Activated effector memory CD4-positive, alpha-beta T cell treated with anti-CD3 and anti-CD28 coated beads, Interleukin-2, amount 50 U/mL, for 16 hours (primary cell): Measurements from ENCODE around the gene CACNA2D1.

Experiments used
- DNase-seq: peaks from one replicate; pipeline ENCODE4 v3.0.0-alpha.2; 2020

The CACNA2D1 gene

DNA sequence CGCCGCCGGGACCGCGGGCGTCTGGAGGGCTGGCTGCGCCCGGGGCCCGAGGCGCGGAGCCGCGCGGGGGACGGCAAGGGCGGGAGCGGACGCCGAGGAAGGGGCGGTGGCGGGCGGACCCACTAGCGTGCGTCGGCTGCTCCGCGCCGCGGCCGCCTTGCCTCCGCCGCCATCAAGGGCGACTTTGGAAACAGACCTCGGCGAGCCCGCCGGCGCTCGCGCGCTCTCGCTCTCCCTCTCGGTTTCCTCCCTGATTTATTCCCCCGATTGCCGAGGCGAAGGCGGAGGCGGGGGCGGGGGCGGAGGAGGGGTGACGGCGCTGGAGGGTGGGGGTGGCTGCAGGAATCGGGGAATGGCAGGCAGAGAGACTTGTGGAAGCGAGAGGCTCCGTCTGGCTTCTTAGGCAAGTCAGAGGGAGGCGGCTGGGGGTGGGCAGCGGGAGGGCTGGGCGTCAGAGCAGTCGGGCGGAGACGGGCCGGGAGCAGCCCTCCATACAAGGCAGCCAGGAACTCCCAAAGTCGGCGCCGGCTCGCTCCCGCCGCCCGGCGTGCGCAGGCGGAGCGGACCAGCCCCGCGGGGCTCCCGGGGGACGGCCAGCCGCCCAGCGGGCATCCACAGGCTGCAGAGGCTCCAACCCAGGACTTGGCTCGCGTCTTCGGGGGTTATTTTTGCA, at the start of gene CACNA2D1:
TSS of gene CACNA2D1 (minus strand) at position 231 of the 673 bp plus-strand sequence.
- DNase-seq = no peak

DNA sequence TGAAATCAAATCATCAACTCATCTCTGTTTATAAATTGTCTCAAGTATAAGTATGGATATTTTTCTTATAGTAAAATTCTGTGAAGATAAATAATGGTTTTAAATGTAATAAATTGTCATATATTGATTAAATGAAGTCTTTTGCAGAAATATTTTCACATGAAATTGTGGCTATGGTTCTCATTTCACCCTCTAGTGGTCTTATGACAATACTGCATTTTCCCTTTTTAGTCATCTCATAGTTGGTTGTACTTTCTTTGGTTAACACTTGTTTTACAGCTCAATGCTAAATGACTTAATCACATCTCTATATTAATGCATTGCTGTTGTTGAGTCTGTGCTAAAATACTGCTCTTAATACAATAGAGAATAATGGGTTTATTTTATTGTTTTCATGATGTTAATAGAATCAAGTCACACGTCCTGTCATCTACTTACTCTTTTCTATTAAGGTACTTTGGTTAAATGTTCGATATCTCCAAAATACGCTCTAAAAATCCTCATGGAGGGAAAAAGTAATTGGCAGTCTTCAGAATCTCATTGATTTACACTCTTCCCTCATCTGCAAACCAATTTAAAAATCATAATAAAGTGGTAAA, 38.0 kb upstream of the CACNA2D1 start:
- DNase-seq = no peak

DNA sequence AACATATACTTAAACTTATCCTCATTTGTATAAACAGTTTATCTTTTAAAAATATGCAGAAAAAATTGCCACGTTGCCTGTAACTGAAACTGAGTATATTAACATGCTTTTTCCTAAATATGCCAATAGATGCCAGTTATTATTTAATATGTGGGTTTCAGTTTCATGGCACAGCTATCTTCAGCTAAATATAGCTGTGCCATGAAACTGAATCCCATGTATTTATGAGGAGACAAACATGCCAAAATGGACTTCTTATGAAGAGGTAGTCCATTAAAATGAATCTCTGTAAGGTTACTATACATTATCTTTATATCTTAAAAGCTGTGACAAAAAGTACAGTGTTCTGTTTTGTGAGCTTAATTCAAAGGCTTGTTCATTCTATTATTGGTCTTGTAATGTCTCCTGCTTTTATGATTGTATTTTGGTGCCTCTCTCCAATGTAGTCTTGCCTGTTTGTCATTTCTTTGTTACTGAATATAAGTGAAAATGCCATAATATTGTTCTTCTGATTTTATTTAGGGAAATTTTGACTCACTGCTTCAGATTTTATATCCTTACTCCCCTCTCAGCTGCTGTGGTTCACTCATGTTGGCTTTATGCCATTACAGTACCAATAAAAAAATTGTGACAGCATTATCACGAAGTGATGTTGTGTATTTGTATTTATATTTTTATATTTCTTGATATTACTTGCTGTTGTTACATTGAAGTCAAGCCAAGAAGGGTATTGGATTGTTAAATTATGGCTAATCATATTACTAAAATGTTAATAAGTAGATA, 34.3 kb upstream of the CACNA2D1 start:
- no peak for DNase-seq

DNA sequence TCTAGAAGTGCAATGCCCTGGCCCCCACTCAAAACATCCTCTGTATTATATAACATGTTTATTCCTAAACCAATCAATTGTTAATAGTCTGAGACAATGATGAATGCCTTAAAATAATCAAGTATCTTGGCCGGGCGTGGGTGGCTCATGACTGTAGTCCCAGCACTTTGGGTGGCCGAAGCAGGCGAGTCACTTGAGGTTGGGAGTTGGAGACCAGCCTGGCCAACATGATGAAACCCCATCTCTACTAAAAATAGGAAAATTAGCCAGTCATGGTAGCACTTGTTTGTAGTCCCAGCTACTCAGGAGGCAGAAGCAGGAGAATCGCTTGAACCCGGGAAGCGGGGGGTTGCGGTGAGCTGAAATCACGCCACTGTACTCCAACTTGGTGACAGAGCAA, 29.4 kb upstream of the CACNA2D1 start:
- DNase-seq = no peak

DNA sequence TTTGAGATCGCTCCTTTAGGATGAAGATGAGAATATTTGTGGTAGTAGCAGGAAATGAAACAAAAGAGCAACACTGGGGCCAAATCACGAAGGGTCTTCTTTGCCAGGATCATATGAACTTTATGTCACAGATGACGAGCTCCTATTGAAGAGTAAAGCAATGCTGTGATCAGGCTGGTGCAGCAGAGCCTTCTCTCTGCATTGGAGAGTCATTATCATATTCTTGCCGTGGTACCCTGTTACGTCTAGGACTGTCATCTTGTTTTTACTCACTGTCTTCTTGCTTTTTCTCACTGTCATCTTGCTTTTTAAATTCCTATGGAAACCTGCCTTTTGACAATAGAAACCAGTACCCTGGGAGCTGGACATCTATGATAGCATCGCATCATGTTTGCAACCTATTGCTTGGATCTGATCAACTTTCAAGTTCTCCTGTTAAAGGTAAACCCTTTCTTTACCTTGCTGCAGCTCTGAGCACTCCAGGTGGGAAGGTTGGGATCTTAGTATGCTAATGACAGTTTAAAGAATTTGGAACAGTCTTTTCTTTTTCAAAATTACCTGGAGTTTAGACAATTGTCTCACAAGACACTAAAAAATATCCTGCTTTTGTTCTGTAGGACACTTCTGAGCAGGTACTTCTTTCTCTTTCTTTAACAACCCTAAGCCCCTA, 27.9 kb upstream of the CACNA2D1 start:
- no peak for DNase-seq

DNA sequence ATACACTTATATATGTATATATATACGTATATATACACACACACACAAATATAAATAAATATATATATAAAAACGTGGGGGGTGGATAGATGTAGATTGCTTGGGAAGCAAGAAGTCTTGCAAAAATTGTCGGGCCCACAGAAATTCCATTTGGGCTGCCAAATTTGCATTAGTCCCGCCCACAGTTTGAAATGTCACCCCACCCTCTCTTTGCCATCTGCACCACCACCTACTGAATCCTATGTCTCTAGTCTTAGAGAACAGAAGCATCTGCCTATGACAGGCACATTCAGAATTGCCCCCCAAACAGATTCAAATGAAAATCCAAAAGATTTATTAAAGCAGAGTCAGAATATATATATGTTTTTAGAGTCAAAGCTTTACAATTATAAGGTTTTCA, 25.6 kb upstream of the CACNA2D1 start:
- no peak for DNase-seq

DNA sequence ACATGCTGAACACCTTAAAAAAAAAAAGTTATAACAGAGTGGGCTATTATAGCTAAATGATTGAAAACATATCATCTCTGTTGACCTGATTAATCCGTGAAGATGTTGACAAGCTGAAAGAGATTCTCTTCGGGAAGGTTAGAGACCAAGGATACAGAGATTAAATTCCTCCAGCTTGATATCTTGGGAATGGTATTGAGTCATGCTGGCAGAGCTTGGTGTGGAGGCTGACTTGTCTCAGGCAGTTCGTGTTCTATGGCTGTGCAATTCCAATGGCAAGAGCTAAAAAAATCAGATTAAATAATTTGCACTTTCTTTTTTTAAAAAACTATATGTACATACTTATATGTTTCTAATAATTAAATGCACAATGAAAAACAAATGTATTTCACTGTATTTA, 24.9 kb upstream of the CACNA2D1 start:
- DNase-seq = no peak

DNA sequence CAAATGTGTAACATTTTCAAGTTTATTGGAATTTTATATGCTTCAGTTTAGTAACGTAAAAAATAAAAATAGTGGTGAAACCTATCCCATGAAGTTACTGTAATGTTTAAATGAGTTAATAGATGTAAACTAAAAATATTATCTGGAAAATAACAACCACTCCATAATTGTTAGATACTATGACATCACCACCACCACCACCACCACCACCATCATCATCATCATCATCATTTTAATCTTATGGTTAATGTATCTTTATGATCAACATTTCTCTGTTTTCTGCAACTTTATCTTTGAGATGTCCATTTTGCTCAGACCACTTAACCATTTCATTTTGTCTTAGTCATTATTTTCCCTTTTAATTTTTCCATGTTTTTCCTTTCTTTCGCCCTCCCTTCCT, 23.4 kb upstream of the CACNA2D1 start:
- DNase-seq = no peak

DNA sequence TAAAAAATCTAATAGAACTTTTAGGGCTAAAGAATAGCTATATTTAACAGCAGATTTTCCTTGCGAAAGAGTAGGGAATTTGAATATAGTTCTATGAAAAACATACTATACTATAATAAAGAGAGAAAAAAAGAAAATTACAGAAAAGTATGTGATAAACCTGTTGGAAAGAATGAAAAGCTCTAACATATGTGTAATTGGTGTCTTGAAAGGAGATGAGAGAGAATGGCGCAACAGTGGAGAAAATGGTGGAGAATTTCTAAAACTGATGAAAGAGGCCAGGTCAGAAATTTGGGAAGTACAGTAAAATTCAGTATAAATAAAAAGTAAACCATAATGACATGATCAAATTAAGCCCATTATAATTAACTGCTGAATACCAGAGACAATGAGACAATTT, 20.8 kb upstream of the CACNA2D1 start:
- no peak for DNase-seq

DNA sequence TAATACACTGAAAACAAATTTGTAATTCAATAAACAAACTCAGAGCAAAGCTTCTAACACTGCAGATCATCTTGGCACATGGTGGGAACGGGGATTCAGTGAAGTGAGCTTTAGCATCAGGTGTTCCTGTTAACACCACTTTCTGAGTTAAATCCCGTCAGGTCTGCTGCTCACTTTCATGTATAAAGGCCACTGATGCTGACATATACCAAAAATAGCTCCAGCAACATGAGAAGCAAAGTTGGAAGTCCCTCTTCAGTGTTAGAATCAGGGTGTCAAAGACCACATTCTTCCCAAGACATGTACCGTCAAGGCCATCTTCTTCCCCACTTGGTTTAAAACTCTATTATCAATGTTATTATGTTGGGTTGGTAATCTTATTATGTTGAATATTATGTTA, 11.7 kb upstream of the CACNA2D1 start:
- no peak for DNase-seq

DNA sequence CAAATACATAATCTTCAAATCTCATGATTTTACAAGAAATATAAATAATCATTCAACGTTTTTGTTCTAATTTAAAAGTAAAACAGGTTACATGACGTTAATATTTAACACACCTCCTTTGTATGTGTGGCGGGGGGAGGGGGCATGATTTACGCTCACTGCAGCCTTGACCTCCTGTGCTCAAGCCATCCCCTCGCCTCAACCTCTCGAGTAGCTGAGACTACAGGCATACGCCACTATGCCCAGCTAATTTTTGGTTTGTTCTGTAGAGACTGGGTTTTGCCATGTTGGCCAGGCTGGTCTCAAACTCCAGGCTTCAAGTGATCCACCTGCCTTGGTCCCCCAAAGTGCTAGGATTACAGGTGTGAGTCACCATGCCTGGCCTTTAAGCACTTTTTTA, 7.2 kb upstream of the CACNA2D1 start:
- no peak for DNase-seq

DNA sequence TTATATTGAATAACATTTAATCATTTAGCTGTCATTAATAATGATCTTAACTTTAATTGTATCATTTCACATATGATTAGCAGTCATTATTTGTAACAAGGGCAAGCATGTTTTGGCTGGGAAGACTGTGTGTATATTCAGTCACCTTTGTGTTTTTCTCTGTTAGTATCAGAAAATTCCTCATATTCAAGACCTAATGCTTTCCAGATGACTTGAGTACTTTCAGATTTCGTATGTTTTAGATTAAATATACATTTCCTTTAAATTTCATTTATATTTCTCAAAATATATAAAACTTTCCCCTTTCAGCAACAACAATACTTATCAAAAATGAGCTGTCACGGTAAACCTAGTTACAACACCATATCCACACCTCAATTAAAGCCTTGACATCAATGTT, 6.3 kb upstream of the CACNA2D1 start:
- DNase-seq = no peak

DNA sequence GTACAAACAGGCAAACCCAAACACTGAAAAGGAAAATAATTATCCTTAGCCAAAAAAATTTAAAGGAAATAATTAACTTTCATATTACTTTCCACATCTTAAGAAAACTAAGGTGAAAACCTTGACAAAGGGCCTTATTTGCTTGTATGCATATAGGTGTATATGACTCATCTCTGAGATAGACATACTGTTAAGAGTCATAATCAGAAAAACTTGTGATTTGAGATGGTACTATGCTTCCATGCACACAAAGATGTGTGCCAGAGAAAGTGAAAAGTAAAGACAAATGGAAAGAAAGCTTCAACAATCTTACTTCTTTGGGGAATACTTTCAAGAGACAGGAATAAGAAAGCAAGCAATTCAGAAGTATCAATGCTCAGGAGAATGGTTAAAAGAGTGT, 3.3 kb upstream of the CACNA2D1 start:
- no peak for DNase-seq

DNA sequence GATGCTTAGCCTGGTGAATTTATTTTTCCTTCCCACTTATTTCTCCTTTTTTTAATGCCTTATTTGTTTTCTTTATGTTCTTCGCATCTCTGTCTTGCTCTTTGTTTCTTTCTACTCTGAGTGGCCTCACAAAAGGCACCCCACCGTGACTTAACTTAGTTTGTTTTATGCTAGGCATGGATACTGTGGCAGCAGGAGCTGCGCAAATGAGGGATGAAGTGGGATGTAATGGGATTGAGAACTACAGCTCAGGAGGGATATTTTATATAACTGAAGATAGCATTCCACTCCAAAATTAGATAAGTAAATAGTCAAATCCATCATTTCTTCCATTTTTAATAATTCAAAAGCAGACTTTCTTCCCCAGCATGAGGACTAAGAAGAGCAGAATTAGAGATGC, 1.7 kb upstream of the CACNA2D1 start:
- no peak for DNase-seq

DNA sequence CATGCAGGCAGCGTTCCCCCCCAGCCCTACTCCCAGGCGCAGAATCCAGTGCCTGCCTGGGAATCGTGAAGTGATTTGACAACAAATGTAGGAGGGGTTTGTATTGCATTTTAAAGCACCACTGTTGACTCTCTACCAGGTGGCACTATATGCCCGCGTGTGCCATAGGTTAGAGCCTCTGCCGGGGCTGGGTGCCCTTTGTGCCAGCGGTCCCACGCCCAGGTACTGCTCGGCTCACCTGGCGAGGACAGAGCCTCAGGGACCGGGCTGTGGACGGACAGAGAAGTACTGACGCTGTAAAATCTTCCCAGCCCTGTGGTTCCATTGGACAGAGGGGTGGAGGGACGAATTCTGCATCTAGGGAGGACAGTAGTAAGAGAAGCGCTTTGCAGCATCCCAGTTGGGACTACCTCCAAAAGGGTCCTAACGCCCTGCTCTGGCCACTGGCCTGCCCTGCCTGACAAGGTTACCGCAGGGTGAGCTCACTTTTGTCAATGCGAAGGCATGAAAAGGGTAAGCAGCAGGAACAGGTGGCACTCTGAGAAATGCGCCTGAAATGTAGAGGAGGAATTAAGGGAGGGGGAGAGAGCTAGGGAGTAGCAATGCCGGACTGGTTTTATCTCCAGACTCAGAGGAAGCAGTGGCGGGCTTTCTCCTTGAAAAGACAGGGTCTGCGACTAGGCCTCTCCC, 788 bp upstream of the CACNA2D1 start:
- DNase-seq = no peak

DNA sequence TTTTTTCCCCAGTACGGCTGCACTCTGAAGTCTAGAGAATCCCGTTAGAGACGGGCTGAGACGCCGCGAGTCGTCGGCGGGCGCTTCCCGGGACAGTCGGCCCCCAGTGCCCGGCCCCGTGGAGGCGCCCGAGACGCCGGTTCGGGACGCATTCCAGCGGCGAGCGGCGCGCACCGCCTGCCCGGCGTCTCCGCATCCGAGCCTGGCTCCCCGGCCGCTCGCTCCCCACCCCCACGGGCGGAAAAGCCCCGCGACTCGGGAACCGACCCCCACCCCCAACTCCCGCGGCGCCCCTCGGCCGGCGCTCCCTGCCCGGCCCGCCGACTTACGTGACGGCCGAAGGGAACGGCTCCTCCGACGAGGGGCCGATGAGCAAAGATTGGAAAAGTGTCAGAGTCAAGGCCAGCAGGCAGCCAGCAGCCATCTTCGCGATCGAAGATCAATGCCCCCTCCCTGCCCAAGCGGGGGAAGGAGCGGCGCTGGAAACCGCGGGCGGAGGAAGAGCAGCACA, 486 bp downstream of the CACNA2D1 start:
- DNase-seq = no peak

DNA sequence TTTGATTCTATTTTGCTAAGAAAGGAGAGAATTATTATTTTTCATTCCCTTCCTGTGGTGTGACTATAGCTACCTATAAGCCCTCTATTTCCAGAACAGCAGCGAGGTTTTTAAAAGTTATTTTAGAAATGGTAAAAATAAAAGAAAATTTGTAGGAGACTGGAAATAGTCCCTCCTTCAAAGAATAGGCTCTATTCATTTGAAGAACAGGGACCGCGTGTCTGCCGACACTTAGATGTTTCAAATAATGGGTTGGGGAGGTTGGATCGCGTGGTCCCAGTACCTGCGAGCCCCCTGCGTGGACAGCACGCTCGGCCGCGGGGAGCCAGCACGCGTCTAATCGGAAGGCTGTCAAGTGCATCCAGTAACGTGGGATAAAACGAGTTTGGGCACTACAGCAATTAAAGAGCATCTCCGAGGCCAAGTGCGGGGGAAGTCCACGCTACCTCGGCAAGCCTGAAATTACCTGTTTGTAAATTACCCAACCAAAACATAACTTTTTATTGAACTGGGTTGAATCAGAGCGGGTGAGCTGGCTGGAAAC, 1.0 kb downstream of the CACNA2D1 start:
- no peak for DNase-seq

DNA sequence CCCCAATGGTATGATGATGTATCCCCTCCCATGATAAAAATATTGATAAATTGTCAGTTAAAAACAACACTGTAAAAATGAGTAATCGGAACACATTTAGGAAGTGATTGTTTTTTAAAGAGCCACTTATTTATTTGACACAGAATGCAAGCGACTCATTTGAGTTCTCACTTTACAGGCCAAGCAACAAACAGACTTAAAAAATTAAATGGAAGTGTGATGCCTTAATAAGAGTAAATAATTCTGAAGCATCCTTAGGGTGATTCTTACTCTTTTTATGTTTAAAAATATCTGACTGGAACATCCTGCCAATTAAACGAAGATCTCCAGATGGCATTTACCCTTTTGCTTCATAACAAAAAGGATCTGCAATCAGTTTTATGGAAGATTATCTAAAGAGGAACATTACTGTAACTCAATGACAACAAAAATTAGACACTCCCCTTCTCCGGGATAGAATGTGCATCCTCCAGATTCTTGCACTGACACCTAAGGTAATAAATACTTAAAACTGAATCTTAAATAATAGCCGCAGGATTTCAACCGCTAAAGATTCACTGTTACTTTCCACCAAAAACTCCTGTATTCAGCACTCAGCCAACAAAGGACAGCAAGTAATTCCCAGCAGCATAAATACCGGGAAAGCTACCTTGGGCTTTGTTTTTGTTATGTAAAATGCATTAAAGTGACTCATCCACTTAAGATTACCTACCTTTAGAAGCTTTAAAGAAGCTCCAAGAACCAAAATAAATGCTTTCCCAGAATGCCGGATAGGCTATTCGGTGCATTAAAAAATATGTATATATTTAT, 1.7 kb downstream of the CACNA2D1 start:
- no peak for DNase-seq

DNA sequence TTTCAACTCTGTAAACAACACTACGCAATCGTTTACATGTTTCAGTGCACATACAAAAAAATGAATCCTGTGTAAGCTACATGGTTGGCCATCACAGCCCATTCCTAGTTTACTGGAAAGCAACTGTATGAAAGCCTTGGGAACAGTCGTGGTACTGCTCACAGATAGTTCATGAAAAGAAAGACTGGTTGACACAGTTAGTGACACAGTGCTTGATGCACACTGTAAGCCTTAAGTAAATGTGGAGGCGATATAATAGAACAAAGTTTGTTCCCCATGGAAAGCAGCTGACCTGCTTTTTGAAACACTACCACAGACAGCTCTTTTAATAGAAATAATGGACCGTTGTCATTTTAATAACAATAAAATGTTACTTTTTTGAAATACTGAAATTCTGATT, 5.1 kb downstream of the CACNA2D1 start:
- DNase-seq = no peak

DNA sequence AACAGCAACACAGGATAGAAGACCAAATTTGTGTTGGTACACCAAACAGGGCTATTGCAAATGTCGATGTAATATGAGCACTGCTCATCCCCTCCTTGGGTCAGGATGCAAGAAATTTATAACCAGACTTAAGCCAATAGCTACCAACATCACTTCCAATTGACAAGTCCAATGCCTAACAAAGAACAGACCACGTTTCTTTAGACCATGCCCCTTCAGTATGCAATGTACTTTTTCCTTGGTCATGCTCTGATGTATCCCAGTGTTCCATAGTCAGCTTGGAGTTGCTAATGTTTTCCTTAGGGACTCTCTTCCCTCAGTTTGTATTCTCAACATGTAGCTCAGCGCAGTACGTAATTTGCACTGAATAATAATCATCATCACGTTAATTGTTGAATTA, 7.8 kb downstream of the CACNA2D1 start:
- DNase-seq = no peak

DNA sequence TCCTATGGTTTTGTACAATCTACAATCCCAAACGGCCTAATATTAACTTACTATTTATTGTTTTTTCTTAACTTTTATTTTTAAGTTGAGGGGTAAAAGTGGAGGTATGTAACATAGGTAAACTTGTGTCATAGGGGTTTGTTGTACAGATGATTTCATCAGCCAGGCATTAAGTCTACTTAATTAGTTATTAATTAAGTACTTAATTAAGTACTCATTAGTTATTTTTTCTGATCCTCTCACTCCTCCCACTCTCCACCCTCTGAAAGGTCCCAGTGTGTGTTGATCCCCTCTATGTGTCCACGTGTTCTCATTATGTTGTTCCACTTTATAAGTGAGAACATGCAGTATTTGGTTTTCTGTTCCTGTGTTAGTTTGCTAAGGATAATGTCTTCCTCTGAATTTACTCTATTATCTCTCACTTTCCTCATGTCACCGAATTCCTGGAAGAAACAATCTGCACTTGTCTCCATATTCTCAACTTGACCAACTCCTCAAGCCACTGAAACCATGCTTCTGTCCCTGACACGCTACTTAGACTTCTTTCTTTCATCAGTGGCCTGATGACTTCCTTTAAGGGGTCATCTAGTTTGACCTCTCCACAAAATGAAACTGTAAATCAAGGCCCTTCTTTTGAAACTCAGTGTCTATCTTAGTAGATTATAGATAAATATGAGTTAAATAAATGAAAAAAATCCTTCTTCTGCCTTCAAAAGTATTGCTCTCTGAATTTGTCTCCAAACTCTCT, 9.1 kb downstream of the CACNA2D1 start:
- DNase-seq = no peak
